Hematopoietic multipotent progenitor cell treated with erythropoietin and hydrocortisone succinate and interleukin-3 and kit ligand, for 6 days (in vitro differentiated cells): ENCODE measurements around the gene RBM44.
"Not testable (repeated sequence)": the region's sequence is repeated elsewhere in the genome, so short reads cannot be mapped to it uniquely, and the experiment has no call there.

Experiments used
- DNase-seq: peaks from one replicate; pipeline ENCODE4 v3.0.0-alpha.2; 2015

Gene RBM44

DNA sequence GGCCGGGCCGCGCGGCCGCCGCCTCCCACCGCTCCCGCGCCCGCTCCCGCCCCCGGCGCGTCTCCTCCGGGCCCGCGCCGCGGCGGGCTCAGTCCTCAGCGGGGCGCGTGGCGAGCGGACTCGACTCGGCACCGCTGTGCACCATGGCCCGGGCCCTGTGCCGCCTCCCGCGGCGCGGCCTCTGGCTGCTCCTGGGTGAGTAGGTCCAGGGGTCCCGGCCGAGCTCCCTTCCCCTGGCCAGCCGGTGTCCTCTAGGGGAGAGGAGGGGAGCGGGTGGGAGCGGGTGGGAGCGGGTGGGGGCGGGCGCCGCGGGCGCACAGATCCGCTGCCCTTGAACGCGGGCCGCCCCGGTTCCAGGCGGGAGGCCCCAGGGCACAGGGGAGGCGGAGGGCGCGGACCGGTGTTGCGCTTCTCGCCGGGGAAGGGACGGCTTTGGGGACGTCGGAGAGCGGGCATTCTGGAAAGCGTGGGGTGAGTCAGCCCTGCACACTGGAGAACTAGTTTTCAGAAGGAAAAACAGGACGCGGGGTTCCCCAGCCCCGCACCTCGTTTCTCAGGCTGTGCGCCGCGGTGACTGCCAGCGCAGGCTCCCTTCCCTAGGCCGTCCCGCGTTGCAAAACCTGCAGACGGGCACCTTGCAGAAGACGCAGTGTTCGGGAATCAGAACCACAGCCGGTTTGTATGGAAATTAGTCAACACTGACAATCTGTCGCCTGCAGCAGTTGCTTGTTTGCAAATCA is 61.1 kb downstream of the RBM44 start, which contains the start of gene RAMP1:
TSS of gene RAMP1 (plus strand) at position 91 of the 740 bp plus-strand sequence. CDS start at position 144, 53 bp downstream.
- peak; percentile 28 for DNase-seq

DNA sequence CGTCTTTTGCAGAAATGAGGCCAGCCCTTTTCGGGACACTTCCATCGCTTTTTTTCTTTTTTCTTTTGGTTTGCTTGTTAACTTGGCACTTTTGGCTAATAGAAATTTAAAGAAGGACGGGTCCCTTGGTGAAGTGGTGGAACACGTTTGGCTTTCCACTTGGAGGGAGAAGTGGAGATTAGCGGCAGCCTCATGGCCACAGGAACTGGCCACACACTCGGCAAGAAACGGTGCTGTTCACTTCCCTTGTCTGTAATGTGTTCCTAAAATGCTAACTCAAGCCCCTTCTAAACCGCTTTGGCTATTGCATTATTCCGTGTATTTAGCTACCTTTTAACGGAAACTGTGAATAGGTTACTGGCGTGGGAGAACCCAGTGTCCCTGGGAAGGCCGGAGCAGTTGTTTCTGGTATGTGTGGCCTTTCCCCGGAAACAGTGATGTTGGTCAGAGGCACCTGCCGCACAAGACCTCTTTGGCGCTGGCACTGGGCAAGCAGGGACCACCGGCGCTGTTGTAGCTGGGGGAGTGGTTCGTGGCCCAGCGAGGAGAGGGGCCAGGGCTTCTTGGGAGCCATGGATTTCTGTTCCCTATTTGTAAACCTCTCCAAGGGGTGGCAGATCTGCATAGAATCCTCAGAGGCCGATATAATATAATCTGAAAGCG is 61.8 kb downstream of the RBM44 start:
- DNase-seq, result no peak

DNA sequence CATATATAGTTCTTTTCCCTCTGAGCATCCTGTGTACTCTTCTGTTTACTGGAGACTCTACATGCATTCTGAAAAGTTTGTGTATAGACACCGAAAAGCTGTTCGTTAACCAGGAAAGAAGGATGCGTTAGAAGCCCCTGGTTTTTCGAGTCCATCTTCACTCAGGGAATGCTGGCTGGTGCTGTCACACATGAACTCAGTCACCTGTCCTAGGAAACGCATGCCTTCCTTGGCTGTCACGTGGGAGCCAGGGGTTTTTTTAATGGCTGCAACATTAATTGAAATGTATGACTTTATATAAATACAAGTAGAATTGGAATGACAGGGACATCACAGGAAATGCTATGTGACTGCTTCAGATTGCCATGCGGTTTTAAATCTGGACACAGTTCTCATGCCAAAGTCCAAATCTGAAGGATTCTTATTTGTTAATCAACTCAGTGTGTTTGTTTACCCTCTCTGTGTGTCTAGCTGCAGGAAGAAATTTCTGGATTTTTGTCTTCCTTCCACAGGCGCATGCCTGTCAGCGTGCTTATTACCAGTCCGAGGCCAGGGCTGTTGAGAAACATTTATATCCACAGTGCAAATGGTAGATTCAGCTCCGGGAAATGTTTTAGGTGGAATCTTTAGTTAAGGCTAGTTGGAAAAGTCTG is 63.4 kb downstream of the RBM44 start:
- DNase-seq, result no peak

DNA sequence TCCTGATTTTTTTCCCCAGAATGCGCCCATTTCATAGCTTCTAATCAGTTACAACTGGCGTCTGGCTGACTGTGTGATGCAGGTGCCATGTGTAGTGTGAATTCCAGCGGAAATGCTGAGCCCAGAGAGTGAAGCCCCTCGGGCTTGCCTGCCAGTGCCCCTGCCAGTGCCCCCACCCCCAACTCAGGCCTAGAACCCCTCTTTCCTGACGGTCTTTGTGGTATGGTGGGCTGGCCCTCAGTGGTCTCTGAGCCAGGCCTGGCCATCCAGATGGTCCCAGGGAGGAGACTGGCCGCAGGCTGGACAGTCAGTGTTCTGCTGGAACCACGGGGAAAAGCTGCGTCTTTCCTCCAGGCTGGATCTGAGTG is 63.9 kb downstream of the RBM44 start:
- no peak for DNase-seq

DNA sequence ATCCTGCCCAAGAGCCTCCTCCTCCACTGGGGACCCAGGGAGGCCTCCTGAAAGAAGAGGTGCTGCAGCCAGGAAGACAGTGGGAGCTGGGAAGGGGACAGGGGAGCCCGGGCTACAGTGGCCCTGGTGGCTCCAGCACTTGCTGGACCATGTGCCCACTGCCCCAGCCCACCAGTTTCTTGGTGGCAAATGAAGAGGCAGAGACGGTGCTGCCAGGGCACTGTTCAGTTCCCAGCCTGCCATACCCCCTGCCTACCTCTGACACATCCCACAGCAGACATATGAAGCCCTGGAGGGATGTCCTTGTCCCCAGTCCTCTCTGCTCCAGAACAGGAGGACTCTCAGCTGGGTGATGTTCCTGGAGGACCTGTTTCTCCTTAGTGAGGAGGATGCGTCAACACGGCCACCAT is 64.5 kb downstream of the RBM44 start:
- no peak for DNase-seq

DNA sequence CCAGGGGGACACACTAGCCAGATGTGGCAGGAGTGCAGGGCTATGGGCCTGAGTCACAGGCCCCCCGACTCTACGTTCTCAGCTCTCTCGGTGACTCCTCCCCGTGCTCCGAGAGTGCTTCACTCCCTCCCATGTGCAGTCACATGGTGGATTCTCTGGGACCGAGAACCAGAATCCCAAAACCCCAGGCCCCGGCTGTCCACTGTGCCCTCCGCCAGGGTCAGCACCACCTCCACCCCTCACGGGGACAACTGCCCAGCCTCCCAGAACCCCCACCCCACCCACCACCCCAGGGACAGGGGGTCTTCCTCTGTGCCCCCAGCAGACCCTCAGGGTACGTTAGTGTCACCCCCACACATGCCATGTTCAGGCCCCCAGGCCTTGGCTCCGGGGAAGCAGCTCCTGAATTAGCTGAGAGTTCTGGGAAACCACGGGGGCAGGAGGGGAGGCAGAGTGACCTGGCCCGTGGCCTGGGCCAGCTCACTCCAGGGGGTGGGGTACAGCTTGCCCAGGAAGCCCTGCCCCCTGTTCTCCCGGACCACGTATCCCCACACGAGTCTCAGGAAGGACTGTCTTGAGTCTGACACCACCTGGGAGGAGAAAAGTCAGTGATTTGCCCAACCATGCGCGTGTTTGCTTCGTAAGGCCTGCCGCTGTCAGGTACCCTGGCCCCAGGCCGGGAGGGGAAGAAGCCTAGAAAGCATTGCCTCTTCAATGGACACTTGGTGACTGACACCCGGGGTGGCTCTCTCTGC is 65.3 kb downstream of the RBM44 start:
- no peak for DNase-seq

DNA sequence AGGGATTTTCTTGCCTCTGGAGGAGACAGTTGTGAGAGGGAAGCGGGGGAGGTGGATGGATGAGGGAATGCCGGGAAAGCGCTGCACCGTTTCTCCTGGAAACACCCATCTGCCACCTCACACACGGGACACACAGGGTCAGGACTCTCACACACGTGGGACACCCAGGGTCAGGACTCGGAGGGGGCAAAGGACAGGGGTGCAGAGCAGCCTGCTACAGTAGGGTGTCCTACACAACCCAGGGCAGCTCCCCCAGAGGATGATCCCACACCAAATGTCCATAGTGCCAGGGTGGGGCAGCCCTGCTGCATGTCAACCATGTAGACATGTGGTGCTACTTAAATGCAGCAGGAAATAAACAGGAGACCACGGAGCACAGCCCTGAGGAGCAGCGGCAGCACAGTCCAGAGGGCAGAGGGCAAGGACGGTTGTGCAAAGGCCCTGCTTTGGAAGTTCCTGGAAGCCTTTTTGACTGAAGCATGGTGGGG is 65.9 kb downstream of the RBM44 start:
- DNase-seq, result no peak

DNA sequence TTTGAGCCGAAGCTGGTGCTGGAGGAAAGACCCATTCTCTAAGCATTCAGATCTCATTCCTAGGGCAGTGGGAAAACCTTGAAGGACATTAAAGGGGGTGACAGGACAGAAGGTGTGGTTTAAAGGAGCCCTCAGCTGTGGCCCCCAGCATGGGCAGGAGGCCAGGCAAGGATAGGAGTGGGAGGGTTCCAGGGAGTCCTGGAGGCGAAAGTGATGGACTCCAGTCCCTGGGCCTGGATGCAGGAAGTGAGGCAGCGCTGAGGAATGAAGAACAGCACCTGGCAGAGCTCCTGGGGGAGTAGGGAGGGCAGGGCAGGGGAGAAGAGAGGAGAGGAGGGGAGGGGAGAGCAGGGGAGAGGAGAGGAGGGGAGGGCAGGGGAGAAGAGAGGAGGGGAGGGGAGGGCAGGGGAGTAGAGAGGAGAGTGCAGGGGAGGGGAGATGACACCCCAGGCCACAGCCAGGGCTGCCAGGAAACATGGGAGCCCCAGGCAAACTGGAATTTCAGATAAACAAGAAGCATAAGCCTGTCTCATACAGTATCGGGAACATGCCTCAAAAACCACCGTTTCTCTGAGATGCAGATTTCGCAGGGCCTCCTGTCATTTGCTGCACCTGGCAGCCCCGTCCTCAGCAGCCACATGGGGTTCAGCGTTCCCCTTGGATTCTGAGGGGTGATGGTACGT is 66.5 kb downstream of the RBM44 start:
- DNase-seq, result no peak

DNA sequence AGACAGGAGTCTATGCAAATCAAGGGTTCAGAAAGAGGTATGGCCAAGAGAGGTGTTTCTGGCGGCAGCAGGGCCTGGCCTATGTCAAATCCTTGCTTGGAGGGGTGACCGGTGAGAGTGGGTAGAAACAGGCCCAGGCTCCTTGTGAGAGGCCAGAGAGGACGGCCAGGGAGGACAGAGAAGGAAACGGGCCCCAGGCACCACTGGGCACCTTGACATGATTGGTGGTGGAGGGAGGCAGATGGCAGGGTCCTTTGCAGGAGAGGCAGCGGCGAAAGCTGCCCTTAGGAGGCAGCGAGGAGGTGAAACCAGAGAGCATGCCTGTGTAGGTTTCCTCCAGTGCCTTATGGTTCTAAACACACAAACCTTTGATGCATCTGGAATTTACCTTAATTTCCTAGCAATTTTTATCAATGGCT is 67.1 kb downstream of the RBM44 start:
- peak; percentile 23 for DNase-seq

DNA sequence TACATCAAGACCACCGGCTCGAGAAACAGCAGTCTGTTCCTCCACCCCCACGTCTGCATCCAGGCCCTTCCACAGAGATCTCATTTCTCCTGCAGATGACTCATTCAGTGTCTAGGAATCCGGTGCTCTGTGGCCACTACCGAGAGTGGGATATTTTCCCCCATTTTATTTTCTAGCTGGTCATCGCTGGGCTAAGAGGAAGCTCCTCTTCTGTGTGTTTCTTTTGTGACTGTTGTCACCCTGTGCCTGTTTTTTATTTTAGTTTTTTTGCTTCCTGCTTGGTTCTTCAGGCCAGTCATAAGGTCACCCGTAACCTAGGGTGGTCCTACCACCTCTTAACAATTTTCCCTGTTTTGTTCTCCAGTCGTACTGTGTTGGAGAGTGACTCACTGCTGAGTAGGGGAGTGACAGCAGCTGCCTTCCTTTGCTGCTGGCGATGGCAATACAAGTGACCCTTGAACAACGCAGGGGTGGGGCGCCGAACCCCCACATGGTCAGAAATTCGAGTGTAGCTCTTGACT is 67.6 kb downstream of the RBM44 start:
- DNase-seq, result no peak

DNA sequence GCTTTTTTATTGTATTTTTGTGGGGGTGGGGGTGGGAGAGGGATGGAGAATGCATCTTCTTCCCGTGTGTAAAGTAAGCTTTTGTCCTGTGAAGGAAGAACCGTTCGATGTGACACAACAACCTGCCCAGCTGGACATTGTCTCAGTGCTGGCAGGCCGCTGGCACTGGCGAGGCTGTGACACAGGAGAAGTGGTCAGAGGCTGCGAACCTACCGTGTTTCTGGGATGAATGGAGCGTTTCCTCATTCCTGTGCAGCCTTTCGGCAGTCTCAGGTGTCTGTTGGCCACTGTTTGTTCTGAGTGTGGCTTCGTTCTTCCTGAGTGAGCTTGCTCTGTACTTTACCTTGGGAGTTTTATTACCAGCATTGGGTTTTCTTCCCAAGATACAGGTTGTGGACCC is 68.9 kb downstream of the RBM44 start:
- no peak for DNase-seq

DNA sequence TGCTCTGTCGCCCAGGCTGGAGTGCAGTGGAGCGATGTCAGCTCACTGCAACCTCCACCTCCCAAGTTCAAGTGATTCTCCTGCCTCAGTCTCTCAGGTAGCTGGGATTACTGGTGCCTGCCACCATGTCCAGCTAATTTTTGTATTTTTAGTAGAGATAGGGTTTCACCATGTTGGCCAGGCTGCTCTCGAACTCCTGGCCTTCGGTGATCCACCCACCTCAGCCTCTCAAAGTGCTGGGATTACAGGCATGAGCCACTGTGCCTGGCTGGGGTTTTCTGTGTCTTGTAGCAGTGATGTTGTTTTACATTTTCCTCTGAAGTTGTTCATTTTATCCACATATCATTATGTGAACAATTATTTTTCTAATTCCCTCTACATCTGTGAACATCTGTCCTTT is 69.5 kb downstream of the RBM44 start:
- DNase-seq, result not testable (repeated sequence)

DNA sequence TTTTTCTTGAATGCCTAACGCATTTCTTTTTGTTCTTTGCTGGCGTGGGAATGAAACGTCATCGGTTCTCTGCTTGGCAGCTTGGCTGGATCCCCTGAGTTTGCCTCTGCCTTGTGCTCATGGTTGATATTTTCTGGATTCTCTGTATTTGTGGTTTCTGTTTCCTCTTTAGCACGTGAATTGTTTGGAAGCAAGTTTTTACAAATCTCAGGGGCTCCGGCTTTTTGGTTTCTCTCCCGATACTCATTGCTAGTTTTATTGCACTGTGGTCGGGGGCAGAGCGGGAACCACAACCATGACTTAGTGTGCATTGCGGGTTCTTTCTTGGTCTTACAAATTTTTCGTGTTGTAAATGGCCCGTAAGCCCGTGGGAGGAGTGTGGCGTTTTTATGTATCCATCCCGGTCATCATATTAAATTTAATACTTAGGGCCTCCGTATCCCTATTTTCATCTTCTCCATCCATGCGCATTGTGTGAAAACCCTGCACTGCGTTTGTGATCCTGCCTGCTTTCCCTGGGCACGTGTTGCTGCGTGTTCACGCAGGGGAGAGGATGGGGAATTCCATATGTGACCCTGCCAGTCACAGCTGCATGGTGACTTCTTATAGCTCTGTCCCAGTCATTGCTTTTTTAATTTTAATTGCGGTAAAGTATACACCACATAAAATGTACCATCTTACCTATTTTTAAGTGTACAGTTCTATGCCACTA is 70.2 kb downstream of the RBM44 start:
- peak; percentile 13 for DNase-seq

DNA sequence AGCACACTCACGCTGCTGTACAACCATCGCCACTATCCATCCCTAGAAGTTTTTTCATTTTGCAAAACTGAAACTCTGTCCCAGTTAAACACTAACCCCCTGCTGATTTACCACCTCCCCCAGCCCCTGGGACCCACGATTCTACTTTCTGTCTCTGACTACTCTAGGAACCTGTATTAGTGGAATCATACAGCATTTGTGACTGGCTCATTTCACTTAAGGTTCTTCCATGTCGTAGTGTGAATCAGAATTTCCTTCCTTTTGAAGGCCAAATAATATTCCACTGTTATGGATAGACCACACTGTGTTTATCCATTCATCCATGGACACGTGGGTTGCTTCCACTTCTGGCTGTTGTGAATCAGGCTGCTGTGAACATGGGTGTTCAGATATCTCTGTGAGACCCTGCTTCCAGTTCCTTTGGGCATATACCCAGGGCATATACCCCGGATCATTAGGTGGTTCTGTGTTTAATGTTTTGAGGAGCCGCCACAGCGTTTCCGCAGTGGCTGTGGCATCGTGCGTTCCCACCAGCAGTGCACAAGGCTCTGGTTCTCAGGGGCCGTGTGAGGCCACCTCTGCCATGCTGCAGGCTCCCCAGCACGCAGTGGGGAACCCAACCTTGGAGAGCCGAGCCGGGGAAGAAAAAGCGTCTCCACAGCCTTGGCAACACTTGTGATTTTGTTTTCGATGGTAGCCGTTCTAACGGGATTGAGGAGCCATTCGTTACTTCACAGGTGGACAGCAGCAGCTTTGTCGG is 70.9 kb downstream of the RBM44 start:
- no peak for DNase-seq

DNA sequence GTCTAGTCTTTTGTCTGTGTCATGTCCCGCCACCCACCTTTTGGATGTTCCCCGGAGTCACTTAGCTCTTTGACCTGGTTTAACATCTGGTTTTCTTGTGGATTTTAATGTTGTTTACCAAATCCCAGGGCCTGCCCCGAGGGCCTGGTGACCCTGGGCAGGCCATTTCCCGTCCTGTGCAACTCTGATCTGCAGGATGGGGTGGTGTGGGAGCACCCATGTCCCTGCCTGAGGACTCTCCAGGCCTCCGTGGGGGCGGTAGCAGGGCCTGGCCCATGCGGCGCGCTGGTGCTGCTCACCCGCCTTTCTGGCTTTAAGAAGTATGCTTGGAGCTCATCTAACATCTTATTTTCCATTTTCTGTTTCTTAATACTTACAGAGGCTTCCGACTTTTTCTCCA is 71.5 kb downstream of the RBM44 start:
- DNase-seq, result no peak

DNA sequence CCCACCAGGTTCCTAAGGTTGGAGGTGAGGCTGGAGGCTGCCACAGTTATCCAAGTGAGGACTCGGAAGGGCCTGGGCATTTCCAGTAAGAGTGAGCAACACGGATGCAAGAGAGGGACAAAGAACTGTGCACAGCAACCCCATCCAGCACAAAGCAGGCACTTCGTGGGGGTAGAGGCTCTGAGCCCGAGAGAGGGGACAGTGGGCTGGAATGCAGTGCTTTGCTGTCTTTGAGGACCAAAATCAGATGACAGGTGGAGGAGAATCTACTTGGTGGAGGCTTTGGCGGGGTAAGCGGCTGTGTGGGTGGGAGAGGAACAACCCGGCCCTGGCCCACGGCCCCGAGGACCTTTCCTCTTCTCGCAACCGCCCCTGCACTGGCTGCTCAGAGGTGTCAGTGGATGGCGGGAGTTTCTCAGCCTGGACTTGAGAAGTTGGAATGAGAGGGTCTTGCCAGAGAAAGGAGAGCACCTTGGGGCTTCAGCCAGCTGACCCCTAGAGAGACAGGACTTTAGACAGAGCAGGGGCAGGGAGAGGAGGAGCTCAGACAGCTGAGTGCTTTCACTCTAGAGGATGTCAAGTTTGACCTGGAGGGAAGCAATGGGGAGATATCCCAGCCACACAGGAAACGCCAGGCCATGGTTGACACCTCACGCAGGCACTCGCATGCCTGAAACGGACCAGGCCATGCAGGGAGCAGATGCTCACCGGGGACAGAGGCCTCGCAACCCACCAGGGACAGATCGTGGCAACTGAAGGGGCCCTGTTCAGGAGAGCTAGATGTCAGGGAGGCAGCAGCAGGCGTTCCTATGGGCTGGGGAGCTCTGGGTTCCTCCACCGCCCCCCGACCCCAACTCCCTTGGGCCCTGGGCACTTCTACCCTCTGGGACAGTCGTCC is 72.4 kb downstream of the RBM44 start:
- no peak for DNase-seq

DNA sequence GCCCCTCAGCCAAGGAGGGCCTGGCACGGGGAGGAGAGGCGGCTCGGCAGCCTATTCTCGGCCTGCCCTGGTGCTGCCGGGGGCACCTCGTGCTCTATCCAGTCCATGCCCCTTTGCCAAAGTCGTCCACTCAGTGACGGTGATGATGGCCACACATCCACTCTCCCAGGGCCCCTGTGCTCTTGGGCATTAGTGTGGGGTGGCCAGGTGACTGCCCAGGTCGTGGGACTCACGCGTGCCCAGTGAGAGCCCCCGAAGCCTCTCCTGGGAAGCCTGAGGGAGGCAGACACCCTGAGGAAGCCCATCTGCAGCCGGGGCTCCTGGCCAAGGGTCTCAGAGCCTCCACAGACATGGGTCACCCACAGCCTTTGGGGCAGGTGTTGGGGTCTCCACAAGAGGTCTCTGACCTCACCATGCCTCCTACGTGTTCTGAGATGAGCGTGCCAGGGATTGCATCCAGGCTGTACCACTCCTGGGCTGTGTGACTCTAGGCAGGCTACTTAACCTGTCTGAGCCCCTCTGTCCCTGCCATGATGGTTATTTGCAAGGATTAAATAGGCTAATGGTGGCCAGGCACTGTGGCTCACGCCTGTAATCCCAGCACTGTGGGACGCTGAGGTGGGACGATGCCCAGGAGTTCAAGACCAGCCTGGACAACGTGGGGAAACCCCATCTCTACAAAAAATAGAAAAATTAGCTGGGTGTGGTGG is 73.8 kb downstream of the RBM44 start:
- DNase-seq, result no peak

DNA sequence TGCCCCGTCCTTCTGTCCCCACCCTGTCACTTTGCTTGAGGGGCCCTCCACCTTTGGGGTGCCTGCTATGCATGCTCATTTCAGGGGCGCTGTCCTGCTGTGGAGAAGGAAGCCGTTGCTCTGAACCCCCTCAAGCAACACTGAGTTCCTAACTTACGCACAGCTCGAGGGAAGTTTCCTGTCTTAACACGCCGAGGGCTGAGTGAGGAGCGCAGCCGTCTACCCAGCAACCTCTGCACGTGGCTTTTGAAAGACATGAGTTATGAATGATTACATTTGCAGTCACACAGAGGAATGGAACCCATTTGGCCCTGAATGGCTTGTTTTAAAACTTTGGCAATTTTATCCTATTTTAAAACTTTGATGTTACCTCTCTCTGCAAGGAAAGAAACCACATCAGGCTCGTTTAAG is 74.8 kb downstream of the RBM44 start:
- DNase-seq, result peak; percentile 22
